GM18868 (cell line): ENCODE measurements around the gene MYT1.

Experiments
- ATAC-seq: cut with Tn5 transposase; IDR thresholded peaks from one replicate; pipeline ENCODE4 v1.9.1; 2021; ENCODE audit warnings: mild to moderate bottlenecking, moderate library complexity; ENCODE audit not compliant: unreplicated experiment

Gene MYT1

DNA sequence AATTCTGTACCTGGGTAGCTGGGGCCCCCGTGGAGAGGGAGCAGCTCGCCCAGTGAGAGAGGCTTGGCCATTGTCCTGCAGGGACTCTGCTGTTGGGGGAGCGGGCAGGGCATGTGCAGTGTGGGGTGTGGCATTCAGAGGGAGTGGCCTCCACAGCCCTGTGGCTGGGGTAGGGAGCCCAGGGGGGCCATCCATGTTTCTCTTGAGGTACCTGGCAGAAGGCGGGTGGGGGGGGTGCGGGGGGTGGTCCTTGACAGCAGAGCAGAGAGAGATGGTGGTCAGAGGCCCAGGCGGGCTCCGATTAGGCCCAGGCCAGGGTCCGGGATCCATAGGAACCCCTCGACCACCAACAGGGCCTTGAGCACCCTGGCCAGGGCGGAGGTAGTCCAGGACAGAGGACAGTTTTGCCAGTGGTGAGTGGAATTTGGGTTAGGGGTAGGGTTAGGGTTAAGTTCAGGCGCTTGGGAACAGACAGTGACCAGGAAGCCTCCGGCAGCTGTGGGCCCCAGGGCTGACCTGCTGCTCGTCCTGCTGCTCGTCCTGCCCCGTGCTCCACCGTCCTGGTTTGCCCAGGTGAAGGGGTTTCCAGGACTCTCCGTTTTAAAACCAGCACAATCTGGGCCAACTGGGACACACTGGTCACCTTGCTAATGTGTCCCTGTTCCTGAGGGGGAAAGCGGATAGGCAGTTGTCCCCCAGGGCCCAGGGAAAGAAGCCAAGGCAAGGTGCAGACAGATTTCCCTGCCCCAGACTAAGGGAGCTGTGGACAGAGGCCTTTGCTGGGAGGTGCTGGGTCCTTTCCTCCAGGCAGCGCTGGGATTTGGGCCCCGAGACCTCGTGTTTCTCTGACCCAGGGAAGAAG is 24.8 kb upstream of the MYT1 start:
- no peak for ATAC-seq

GRCh38 chr20:64140061-64140931 is 24.0 kb upstream of the MYT1 start:
- ATAC-seq: no peak

- ATAC-seq: no peak
Observed at GRCh38 chr20:64140956-64141355, 23.3 kb upstream of the MYT1 start.

DNA sequence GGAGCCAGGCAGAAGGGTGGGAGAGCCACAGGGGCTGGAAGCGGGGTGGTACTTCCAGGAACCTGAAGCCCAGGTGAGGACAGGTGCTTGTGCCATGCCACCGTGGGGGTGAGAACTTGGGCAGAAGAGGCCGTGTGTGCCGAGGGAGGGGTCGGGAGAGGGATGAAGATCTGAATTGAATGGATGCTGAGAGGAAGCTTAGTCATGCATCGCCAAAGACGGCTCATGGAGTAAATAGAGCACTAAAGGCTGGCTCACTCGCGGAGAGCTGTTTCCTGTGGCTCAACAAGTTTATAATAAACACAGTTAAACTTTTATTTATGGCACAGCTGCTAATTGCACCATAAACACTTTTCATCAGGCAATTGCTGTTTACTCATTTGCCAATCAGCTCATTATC is 21.7 kb upstream of the MYT1 start:
- ATAC-seq: no peak

DNA sequence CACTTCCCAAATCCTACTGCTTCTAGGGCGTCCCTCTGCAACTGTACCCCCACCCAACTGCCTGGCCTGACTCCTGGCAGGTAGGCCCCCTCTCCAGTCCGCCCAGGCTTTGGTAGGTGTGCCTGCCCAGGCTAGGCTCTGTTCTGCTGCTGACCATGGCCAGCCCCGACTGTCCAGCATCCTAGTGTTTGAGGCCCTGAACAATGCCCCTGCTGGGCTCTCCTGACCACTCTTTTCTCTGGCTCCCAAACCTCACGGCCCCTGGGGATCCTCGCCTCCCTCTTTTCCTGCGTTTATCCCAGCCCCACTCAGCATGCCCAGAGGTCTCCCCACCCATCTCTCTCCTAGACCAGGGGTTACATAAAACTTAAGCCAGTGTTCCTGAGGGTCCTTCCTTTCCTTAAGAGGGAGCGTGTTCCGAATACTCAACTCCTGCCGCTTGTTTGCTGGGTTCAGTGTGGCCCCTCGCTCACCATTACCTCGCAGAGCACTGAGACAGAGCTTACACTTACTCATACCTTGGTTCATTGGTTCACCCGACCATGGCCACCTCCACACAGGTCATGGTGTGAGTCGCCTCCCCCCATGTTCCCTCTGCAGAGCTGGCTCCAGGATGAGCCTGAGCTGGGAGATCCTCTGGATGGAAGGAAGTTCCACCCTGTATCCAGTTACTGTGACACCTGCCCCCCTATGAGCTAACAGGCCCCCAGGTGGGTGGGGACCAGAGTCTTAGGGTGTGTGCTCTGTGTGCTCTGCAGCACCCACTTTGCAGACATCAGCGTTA is 21.0 kb upstream of the MYT1 start:
- ATAC-seq: no peak

DNA sequence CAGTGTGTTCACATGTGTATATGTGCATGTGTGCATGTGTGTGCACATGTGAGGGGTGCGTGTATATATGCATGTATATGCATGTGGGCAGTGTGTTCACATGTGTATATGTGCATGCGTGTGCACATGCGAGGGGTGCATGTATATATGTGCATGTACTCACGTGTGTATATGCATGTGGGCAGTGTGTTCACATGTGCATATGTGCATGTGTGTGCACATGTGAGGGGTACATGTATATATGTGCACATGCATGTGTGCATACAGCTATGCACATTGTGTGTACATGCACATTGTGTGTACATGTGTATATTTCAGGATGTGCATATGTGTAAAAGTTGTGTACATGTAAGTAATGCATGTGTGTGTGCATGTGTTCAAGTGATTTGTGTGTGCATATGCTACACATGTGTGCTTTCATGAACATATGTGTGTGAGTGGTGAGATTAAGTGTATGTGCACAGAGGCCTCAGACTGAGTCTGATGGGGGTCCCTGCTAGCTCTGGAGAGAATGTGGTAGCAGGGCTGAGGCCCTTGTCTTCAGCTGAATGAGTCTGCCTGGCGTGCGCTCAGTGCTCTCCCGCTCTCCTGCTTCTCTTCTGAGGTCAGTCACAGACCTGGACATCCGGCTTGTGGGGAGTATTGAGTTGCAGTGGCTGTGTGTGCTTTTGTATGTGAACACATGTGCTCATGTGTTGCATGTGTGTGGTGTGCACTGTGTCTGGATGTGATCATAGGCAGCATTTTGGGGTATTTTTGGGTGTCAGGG is 19.9 kb upstream of the MYT1 start:
- no peak for ATAC-seq

DNA sequence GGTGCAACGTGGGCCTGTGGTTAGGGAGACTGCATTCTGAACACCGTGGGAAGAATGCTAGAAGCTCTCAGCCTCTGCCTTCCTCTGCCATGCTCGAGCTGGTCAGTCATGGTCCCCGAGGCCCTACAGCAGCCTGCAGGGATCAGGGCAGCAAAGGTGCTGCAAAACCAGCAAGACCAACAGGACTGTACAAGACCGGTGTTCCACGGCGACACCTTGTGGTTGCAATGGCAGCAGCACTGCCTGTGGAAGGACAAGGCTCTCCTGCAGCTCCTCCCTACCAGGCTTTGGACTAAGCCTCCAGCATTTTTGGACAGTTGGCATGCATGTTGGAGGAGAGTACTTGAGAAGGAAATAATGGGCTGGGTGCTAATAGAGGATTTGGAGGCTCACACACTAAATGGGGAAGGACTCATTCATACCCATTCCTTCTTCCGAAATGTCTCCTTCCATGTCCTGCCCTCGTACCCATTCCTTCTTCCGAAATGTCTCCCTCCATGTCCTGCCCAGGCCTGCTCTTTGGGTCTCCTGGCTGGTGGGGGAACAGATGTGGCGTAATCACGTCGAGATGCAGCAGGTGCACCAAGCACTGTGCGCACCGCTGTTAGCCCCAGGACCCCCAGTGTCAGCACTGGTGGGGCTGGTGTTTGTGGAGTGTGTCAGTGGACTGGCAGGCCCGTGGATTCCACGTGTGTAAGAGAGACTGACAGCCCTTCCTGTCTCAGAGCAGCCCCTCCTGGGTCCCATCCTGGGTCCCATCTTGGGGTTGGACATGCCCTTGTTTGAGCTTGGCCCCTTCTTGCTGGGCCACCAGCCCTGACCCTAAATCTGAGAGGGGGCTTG is 18.6 kb upstream of the MYT1 start:
- no peak for ATAC-seq

DNA sequence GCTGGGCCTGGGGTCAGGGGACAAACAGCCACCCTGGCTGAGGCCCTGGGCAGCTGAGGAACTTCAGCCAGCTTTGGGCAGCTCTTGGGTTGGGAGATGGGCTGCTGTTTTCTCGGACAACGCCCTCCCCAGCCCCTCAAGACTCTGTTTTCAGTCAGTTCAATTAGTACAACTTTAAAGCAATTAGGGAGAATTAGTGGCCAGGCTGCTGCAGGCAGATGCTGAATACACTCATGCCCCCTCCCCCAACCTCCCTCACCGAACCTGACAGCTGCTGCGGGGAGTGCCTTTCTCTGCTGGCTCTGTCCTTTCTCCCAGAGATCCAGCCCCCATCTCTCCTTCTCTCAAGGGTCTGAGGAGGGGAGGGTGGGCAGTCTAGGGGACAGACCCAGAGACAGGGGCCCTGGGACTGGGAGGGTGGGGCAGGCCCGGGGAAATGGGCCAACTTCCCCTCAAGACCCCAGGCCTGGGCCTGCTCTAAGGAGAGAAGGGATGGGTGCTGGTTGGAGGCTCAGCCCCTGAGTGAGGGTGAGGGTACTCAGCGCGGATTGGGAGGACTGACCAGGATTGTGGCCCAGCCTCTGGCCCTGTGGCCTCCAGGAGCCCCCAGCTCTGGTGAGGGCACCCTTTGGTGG is 17.8 kb upstream of the MYT1 start:
- no peak for ATAC-seq

GRCh38 chr20:64146936-64147477 is 17.2 kb upstream of the MYT1 start:
- no peak for ATAC-seq

DNA sequence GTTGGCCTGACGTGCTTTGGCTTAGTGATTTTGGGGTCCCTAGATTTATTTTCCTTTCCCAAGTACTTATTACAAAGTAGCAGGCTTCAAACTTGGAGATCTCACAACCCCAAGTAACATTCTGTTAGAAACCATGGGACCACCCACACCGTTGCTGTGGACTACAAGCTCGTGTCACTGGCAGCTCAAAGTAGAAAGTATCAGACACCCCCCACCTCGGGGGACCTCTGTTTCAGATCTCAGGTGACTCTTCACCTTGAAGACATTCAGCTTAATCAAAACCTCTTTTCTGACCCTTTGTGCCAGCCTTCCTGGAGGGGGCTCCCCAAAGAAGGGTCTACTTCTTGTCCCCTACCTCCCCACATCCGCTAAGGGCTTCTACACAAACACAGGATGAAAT is 15.7 kb upstream of the MYT1 start:
- ATAC-seq: no peak

DNA sequence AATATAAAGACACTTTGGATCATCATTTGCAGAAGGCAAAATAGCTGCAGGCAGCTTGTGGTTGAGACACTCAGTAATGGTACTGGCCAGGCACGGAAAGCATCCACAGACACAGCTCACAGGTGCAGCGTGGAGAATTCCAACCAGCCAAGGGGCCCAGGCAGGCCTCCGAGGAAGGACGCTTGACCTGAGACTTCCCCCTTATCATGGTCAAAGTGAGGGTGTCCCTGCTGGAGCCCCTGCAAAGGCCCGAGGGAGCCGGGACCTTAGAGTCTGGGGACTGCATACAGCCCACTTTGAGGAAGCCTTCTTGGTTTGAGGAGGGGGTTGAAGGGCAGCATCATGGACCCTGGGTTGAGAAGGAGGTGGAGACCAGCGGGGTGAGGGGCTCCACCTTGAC is 15.1 kb upstream of the MYT1 start:
- no peak for ATAC-seq

DNA sequence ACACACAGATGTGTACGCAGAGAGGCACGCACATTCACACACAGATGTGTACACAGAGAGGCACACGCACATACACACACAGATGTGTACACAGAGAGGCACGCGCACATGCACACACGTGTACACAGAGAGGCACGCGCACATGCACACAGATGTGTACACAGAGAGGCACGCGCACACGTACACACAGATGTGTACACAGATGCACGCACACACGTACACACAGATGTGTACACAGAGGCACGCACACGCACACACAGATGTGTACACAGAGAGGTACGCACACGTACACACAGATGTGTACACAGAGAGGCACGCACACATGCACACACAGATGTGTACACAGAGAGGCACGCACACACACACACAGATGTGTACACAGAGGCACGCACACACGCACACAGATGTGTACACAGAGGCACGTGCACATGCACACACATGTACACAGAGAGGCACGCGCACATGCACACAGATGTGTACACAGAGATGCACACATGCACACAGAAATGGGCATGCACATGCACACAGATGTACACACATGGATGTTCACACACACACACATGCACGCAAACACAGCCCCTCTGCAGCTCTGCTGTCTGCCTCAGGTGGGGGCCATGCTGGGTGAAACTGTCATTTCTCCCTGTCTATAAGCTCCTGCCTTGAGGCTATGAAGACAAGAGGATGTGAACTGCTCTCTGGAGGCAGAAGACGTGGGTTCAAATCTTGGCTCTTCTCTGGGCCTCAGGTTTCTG is 14.3 kb upstream of the MYT1 start:
- no peak for ATAC-seq

DNA sequence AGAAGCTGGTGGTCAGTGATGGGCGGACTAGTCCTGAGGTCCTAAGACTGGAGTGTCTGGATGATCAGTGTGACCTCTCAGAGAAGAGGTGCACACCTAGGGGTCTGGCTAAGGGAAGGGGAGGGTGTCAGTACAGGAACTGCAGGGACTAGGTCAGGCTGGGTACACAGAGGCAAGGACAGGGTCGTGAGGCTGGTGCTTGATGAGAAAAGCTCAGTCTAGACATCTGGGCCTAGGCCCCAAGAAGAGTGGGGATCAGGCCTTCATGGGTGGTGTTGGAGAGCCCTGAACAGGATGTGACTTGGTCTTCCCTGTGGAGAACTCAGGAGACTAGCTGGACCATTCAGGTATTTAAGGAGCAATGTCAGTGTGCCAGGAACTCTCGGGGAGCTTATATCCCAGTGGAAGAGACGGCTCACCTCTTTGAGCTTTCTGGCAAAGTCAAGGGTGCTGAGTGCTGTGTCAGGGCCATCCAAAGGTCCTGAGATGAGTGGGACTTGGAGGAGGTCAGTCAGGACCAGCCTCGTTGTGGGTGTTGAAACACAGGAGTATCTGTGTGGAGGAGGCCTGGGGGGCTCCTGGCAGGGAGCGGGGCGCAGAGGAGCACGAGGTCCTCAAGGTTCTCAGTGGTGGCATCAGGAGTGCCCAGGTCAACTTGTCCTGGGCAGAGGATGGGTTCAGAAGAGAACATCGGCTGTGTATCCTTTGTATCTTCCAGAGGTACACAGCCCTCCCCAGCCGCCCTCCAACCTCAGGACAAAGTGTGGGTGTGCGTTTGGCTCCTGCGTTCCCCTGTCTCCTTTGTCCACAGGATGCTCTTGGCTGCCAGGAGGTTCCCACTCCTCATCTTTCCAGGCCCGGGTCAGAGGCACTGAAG is 13.3 kb upstream of the MYT1 start:
- no peak for ATAC-seq

GRCh38 chr20:64151633-64152530 is 12.4 kb upstream of the MYT1 start:
- ATAC-seq: no peak

- no peak for ATAC-seq
Observed at GRCh38 chr20:64152906-64153305, 11.3 kb upstream of the MYT1 start.

GRCh38 chr20:64153410-64153809 is 10.8 kb upstream of the MYT1 start:
- ATAC-seq: no peak
